ENCODE results near the gene CREM.
"Not testable (repeated sequence)": the region's sequence is repeated elsewhere in the genome, so short reads cannot be mapped to it uniquely, and the experiment has no call there.

CREM gene

DNA sequence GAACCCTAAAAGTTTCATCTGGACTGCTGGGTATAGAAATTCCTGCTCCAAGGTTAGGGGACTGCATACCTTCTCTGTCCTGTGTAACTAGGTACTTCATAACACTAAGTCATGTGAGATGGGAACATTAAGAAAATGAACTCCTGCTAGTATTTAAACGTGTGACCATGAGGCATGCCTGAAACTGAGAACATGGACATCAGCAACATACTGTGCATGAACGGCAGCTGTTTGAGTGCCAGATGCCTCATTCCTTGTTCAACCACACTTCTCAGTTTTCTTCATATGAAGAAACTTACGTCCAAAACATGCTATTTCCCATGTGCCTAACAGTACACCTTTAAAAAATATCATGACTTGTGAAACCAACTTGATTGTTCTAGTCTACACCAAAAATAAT, 88.5 kb downstream of the CREM start:
- Histone ChIP-seq H3K36me3 (ENCODE audit: low read length) (no peaks in the 10 kb centered on the region), H3K9me2 (replicated peaks; ENCODE audit: insufficient read depth, low read length) (no peaks in the 10 kb centered on the region), H3K79me2 (ENCODE audit: insufficient read depth, low read length) (no peaks in the 10 kb centered on the region), H3F3A (ENCODE audit: insufficient read depth) (no peaks in the 10 kb centered on the region), H3K27me3 (ENCODE audit: low read length) (no peaks in the 10 kb centered on the region), H3K9ac (ENCODE audit: low read length) (no peak overlapping the region), H3K4me2 (ENCODE audit: low read depth, low read length, poor library complexity, severe bottlenecking) (no peak overlapping the region), H3K9me3 (ENCODE audit: insufficient read depth, low read length) (no peaks in the 10 kb centered on the region), H3K4me3 (ENCODE audit: insufficient read depth, low read length, poor library complexity, severe bottlenecking) (no peak overlapping the region), H3K27ac (ENCODE audit: low read depth, low read length) (no peak overlapping the region), H2AFZ (ENCODE audit: low read depth, low read length, severe bottlenecking) (no peak overlapping the region), H4K20me1 (ENCODE audit: low read depth, low read length) (no peaks in the 10 kb centered on the region)
- TF ChIP-seq, protein P1, sequence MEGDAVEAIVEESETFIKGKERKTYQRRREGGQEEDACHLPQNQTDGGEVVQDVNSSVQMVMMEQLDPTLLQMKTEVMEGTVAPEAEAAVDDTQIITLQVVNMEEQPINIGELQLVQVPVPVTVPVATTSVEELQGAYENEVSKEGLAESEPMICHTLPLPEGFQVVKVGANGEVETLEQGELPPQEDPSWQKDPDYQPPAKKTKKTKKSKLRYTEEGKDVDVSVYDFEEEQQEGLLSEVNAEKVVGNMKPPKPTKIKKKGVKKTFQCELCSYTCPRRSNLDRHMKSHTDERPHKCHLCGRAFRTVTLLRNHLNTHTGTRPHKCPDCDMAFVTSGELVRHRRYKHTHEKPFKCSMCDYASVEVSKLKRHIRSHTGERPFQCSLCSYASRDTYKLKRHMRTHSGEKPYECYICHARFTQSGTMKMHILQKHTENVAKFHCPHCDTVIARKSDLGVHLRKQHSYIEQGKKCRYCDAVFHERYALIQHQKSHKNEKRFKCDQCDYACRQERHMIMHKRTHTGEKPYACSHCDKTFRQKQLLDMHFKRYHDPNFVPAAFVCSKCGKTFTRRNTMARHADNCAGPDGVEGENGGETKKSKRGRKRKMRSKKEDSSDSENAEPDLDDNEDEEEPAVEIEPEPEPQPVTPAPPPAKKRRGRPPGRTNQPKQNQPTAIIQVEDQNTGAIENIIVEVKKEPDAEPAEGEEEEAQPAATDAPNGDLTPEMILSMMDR (IDR thresholded peaks at IDR 0.05; ENCODE audit: insufficient read depth, low read length, poor library complexity, severe bottlenecking): no peak
- no peak for TF ChIP-seq EZH2phosphoT487 (conservative IDR thresholded peaks at IDR 0.05; ENCODE audit: low read length)

DNA sequence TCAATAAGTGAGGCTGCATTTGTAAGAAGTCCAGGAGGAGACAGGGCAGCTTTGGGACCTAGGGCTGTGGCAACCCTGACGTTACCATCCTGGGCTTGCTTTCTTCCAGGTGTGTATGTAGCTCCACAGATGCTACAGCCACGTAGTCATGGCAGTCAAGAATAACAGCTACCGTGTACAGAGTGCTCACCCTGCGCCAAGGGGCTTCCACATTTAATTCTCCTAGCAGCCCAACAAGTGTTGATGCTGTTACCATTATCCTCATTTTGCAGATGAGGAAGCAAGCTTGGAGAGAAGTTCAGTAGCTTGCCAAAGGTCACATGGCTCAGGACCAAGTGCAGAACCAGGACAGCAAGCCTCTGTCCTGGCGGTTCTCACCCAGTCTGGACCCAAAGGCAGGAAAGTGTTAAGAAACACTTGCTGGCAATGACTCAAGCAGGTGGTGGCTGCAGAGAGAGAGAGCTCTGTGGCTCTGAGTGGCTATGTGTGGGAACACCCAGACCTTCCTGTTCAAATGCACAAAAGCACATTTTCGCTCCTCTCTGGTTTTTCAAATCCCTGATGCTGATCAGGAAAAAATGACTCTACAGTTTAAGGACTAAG, 89.8 kb downstream of the CREM start:
- H3K79me2 ChIP-seq (ENCODE audit: insufficient read depth, low read length): no peaks in the 10 kb centered on the region
- no peak overlapping the region for H3K27ac ChIP-seq (ENCODE audit: low read depth, low read length)
- H3K9me2 ChIP-seq (replicated peaks; ENCODE audit: insufficient read depth, low read length): no peaks in the 10 kb centered on the region
- H3K9me3 ChIP-seq (ENCODE audit: insufficient read depth, low read length): no peaks in the 10 kb centered on the region
- no peak overlapping the region for H3K4me2 ChIP-seq (ENCODE audit: low read depth, low read length, poor library complexity, severe bottlenecking)
- no peak overlapping the region for H2AFZ ChIP-seq (ENCODE audit: low read depth, low read length, severe bottlenecking)
- no peaks in the 10 kb centered on the region for H3F3A ChIP-seq (ENCODE audit: insufficient read depth)
- no peak overlapping the region for H3K4me3 ChIP-seq (ENCODE audit: insufficient read depth, low read length, poor library complexity, severe bottlenecking)
- H3K36me3 ChIP-seq (ENCODE audit: low read length): no peaks in the 10 kb centered on the region
- no peak overlapping the region for H3K9ac ChIP-seq (ENCODE audit: low read length)
- TF ChIP-seq EZH2phosphoT487 (conservative IDR thresholded peaks at IDR 0.05; ENCODE audit: low read length): no peak
- TF ChIP-seq, protein P1 (IDR thresholded peaks at IDR 0.05; ENCODE audit: insufficient read depth, low read length, poor library complexity, severe bottlenecking): no peak
- H4K20me1 ChIP-seq (ENCODE audit: low read depth, low read length): no peaks in the 10 kb centered on the region
- no peaks in the 10 kb centered on the region for H3K27me3 ChIP-seq (ENCODE audit: low read length)

DNA sequence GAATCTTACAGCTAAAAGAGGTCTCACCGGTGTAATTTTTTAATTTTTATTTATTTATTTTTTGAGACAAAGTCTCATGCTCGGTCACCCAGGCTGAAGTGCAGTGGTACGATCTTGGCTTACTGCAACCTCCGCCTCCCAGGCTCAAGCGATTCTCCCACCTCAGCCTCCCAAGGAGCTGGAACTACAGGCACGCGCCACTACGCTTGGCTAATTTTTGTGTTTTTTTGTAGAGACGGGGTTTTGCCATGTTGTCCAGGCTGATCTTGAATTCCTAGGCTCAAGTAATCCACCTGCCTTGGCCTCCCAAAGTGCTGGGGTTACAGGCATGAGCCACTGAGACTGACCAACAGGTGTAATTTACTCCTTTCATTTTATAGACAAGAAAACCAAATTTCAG, 90.3 kb downstream of the CREM start:
- H3K4me3 ChIP-seq (ENCODE audit: insufficient read depth, low read length, poor library complexity, severe bottlenecking); H2AFZ ChIP-seq (ENCODE audit: low read depth, low read length, severe bottlenecking); H3K27me3 ChIP-seq (ENCODE audit: low read length); H3K9me3 ChIP-seq (ENCODE audit: insufficient read depth, low read length); H4K20me1 ChIP-seq (ENCODE audit: low read depth, low read length); H3K9me2 ChIP-seq (replicated peaks; ENCODE audit: insufficient read depth, low read length); H3K4me2 ChIP-seq (ENCODE audit: low read depth, low read length, poor library complexity, severe bottlenecking); H3K9ac ChIP-seq (ENCODE audit: low read length); H3K36me3 ChIP-seq (ENCODE audit: low read length); H3K79me2 ChIP-seq (ENCODE audit: insufficient read depth, low read length); H3F3A ChIP-seq (ENCODE audit: insufficient read depth); H3K27ac ChIP-seq (ENCODE audit: low read depth, low read length): not testable (repeated sequence)

DNA sequence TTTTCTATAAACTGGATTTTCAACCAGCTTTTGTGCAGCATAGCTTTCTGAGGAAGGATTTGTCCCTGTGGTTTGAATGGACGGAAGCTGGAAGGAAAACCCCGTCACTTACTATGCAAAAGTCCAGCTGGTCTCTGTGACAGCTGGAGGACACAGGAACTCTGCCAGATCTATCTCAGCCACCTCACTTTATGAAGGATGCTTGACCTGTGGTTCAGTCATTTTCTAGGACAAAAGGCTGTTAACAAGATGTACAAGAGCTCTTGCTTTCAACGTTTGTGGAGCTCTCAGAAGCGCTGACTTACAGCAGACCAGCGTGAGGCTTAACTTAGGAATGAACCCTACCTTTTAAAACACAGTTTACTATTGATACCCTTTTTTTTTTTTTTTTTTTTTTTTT, 90.8 kb downstream of the CREM start:
- H3K36me3 ChIP-seq (ENCODE audit: low read length): no peaks in the 10 kb centered on the region
- H3K9me3 ChIP-seq (ENCODE audit: insufficient read depth, low read length): no peaks in the 10 kb centered on the region
- H3K79me2 ChIP-seq (ENCODE audit: insufficient read depth, low read length): no peaks in the 10 kb centered on the region
- H3K27ac ChIP-seq (ENCODE audit: low read depth, low read length): no peak overlapping the region
- H4K20me1 ChIP-seq (ENCODE audit: low read depth, low read length): no peaks in the 10 kb centered on the region
- no peak overlapping the region for H3K9ac ChIP-seq (ENCODE audit: low read length)
- no peak overlapping the region for H3K4me3 ChIP-seq (ENCODE audit: insufficient read depth, low read length, poor library complexity, severe bottlenecking)
- H3K9me2 ChIP-seq (replicated peaks; ENCODE audit: insufficient read depth, low read length): no peaks in the 10 kb centered on the region
- no peak overlapping the region for H2AFZ ChIP-seq (ENCODE audit: low read depth, low read length, severe bottlenecking)
- no peak for TF ChIP-seq EZH2phosphoT487 (conservative IDR thresholded peaks at IDR 0.05; ENCODE audit: low read length)
- TF ChIP-seq, protein P1 (IDR thresholded peaks at IDR 0.05; ENCODE audit: insufficient read depth, low read length, poor library complexity, severe bottlenecking): no peak
- no peaks in the 10 kb centered on the region for H3F3A ChIP-seq (ENCODE audit: insufficient read depth)
- H3K27me3 ChIP-seq (ENCODE audit: low read length): no peaks in the 10 kb centered on the region
- no peak overlapping the region for H3K4me2 ChIP-seq (ENCODE audit: low read depth, low read length, poor library complexity, severe bottlenecking)
